HG03066 (cell line): ENCODE results near the gene GLI1.

ENCODE experiments used
- ATAC-seq: cut with Tn5 transposase; IDR thresholded peaks from one replicate; pipeline ENCODE4 v1.9.1; 2021; ENCODE audit warnings: low read depth; ENCODE audit not compliant: unreplicated experiment

GLI1 gene

GRCh38 chr12:57473886-57474285 is 14.3 kb downstream of the GLI1 start:
- no peak for ATAC-seq

GRCh38 chr12:57474430-57474829 is 14.8 kb downstream of the GLI1 start:
- ATAC-seq, result no peak

GRCh38 chr12:57474862-57475261 is 15.3 kb downstream of the GLI1 start:
- ATAC-seq, result no peak

GRCh38 chr12:57475271-57476161 is 15.9 kb downstream of the GLI1 start:
- peak; percentile 8 for ATAC-seq

GRCh38 chr12:57476162-57476992 is 16.8 kb downstream of the GLI1 start:
- ATAC-seq, result peak; percentile 37

- no peak for ATAC-seq
Measured at GRCh38 chr12:57476993-57477709, 17.6 kb downstream of the GLI1 start.

GRCh38 chr12:57477710-57478681 is 18.4 kb downstream of the GLI1 start:
- ATAC-seq, result no peak

- no peak for ATAC-seq
Measured at GRCh38 chr12:57479043-57479375, 19.4 kb downstream of the GLI1 start.

- ATAC-seq, result no peak
Measured at GRCh38 chr12:57479376-57480115, 20.0 kb downstream of the GLI1 start, which contains the start of gene ARHGAP9. Gene ARHGAP9, minus strand, starts transcription at chr12:57479866. Its CDS starts 460 bp downstream, at chr12:57479406.

GRCh38 chr12:57481671-57482070 is 22.1 kb downstream of the GLI1 start:
- no peak for ATAC-seq

GRCh38 chr12:57483466-57483865 is 23.9 kb downstream of the GLI1 start:
- no peak for ATAC-seq

GRCh38 chr12:57485695-57486094 is 26.1 kb downstream of the GLI1 start:
- ATAC-seq, result no peak

GRCh38 chr12:57487055-57487596 is 27.5 kb downstream of the GLI1 start:
- ATAC-seq, result no peak

GRCh38 chr12:57487597-57488401 is 28.2 kb downstream of the GLI1 start, which contains the start of gene MARS1:
Gene MARS1, plus strand, starts transcription at chr12:57488068. Its CDS starts 23 bp downstream, at chr12:57488091.
- peak; percentile 99 for ATAC-seq

- ATAC-seq, result no peak
Measured at GRCh38 chr12:57488402-57489156, 29.0 kb downstream of the GLI1 start.

- ATAC-seq, result no peak
Measured at GRCh38 chr12:57489157-57489641, 29.6 kb downstream of the GLI1 start.

GRCh38 chr12:57490126-57490525 is 30.5 kb downstream of the GLI1 start:
- ATAC-seq, result no peak
